ENCODE results near the gene NAGLU. TPM values are rescaled to one million over a fixed set of nuclear protein-coding genes. Genes with fewer than 3 reads are reported as not detected.

Gene NAGLU
- total and polyA plus RNA-seq, 2 of the 13 experiments (the other 11 are each of a cell fraction or from before 2014, with no cell fraction given): 28.2 to 40.1 TPM

DNA sequence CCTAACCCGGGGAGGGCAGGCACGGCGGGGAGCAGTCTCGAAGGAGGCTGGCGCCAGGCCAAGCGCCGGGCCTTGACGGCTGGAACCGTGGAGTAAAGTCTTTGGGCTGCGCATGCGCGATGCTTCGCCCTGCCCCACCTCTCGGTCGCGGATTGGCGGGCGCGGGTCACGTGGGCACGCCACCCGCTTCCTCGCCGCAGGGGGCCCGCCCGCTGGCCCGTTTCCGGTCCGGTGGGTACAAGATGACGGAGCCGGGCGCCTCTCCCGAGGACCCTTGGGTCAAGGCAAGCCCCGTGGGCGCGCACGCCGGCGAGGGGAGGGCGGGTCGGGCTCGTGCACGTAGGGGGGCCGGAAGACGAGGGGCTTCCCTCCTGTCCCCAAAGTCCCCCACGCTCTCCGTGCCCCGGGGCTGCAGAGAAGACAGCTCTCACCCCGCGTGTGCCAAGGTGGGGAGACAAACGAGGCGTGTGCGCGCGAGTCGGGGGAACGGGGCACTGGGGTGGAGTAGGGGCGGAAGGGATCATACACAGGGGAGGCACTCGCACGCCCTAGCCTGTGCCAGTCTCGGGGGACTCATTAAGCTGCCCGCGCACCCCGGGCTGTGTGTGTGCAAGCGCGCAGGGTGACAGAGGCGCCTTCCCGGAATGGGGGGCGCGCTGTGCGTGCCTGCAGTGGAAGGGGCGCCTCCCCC is 31.0 kb downstream of the NAGLU start, which contains the start of gene MLX (continued):
- TF ChIP-seq TBX2 (CRISPR knock-in tag; IDR thresholded peaks at IDR 0.05; ENCODE audit: borderline replicate concordance) (peak; percentile 86), ZNF709 (CRISPR knock-in tag; IDR thresholded peaks at IDR 0.05) (0 out of 2 replicates have a peak, but pooled peaks have one; percentile 54), CENPT (CRISPR knock-in tag; IDR thresholded peaks at IDR 0.05; ENCODE audit: low read depth) (peak; percentile 51; the same call in 1 of the 2 replicates), HNRNPLL (IDR thresholded peaks at IDR 0.05; ENCODE audit: low read depth, low read length, poor library complexity, severe bottlenecking) (peak; percentile 61), SOX13 (IDR thresholded peaks at IDR 0.05) (peak; percentile 27; the same call in 1 of the 2 replicates), SOX13 (CRISPR knock-in tag; conservative IDR thresholded peaks at IDR 0.05 in 1 of 2, IDR thresholded peaks at IDR 0.05 in 1 of 2) (peak; percentile 54 to 65; a peak in 1 of 4 replicates), ZNF749 (CRISPR knock-in tag; IDR thresholded peaks at IDR 0.05; ENCODE audit: borderline replicate concordance) (peak; percentile 66), GABPA (IDR thresholded peaks at IDR 0.05; ENCODE audit: low read depth, low read length) (no peak), GABPA (CRISPR knock-in tag; IDR thresholded peaks at IDR 0.05; ENCODE audit: low read depth) (peak; percentile 84), RFX3 (CRISPR knock-in tag; IDR thresholded peaks at IDR 0.05) (no peak), ZNF343 (CRISPR knock-in tag; IDR thresholded peaks at IDR 0.05) (no peak; the same call in none of the 2 replicates), FOSL2 (CRISPR knock-in tag; IDR thresholded peaks at IDR 0.05) (peak; percentile 58), SP5 (CRISPR knock-in tag; IDR thresholded peaks at IDR 0.05; ENCODE audit: borderline replicate concordance, low read depth) (peak; percentile 72; the same call in 1 of the 2 replicates), ZNF788 (CRISPR knock-in tag; IDR thresholded peaks at IDR 0.05; ENCODE audit: borderline replicate concordance) (peak; percentile 76; the same call in 1 of the 2 replicates)
- TF ChIP-seq, protein P1, sequence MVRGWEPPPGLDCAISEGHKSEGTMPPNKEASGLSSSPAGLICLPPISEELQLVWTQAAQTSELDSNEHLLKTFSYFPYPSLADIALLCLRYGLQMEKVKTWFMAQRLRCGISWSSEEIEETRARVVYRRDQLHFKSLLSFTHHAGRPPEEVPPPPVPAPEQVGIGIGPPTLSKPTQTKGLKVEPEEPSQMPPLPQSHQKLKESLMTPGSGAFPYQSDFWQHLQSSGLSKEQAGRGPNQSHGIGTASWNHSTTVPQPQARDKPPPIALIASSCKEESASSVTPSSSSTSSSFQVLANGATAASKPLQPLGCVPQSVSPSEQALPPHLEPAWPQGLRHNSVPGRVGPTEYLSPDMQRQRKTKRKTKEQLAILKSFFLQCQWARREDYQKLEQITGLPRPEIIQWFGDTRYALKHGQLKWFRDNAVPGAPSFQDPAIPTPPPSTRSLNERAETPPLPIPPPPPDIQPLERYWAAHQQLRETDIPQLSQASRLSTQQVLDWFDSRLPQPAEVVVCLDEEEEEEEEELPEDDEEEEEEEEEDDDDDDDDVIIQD (CRISPR knock-in tag; IDR thresholded peaks at IDR 0.05; ENCODE audit: low read depth): peak; percentile 43; the same call in 1 of the 2 replicates
- TF ChIP-seq, protein P2, sequence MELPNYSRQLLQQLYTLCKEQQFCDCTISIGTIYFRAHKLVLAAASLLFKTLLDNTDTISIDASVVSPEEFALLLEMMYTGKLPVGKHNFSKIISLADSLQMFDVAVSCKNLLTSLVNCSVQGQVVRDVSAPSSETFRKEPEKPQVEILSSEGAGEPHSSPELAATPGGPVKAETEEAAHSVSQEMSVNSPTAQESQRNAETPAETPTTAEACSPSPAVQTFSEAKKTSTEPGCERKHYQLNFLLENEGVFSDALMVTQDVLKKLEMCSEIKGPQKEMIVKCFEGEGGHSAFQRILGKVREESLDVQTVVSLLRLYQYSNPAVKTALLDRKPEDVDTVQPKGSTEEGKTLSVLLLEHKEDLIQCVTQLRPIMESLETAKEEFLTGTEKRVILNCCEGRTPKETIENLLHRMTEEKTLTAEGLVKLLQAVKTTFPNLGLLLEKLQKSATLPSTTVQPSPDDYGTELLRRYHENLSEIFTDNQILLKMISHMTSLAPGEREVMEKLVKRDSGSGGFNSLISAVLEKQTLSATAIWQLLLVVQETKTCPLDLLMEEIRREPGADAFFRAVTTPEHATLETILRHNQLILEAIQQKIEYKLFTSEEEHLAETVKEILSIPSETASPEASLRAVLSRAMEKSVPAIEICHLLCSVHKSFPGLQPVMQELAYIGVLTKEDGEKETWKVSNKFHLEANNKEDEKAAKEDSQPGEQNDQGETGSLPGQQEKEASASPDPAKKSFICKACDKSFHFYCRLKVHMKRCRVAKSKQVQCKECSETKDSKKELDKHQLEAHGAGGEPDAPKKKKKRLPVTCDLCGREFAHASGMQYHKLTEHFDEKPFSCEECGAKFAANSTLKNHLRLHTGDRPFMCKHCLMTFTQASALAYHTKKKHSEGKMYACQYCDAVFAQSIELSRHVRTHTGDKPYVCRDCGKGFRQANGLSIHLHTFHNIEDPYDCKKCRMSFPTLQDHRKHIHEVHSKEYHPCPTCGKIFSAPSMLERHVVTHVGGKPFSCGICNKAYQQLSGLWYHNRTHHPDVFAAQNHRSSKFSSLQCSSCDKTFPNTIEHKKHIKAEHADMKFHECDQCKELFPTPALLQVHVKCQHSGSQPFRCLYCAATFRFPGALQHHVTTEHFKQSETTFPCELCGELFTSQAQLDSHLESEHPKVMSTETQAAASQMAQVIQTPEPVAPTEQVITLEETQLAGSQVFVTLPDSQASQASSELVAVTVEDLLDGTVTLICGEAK (IDR thresholded peaks at IDR 0.05): no peak
- TF ChIP-seq, protein P2 (CRISPR knock-in tag; IDR thresholded peaks at IDR 0.05): peak; percentile 82
- TF ChIP-seq, protein P3, sequence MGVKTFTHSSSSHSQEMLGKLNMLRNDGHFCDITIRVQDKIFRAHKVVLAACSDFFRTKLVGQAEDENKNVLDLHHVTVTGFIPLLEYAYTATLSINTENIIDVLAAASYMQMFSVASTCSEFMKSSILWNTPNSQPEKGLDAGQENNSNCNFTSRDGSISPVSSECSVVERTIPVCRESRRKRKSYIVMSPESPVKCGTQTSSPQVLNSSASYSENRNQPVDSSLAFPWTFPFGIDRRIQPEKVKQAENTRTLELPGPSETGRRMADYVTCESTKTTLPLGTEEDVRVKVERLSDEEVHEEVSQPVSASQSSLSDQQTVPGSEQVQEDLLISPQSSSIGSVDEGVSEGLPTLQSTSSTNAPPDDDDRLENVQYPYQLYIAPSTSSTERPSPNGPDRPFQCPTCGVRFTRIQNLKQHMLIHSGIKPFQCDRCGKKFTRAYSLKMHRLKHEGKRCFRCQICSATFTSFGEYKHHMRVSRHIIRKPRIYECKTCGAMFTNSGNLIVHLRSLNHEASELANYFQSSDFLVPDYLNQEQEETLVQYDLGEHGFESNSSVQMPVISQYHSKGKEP (CRISPR knock-in tag; IDR thresholded peaks at IDR 0.05): 0 out of 2 replicates have a peak, but pooled peaks have one; percentile 19

Measured in HepG2 (cell line).